WI38 (cell line): Measurements from ENCODE around the gene EGR2.

ENCODE experiments used
- H3K4me3 ChIP-seq: 2 replicates; pipeline ENCODE4 v1.5.1; 2011; ENCODE audit warnings: low read depth, mild to moderate bottlenecking, control low read depth, low read length
- TF ChIP-seq, protein P1 (sequence below): IDR thresholded peaks from 2 replicates; pipeline ENCODE4 v1.5.1; 2012; ENCODE audit warnings: low read depth, mild to moderate bottlenecking, control low read depth, low read length

Gene EGR2

DNA sequence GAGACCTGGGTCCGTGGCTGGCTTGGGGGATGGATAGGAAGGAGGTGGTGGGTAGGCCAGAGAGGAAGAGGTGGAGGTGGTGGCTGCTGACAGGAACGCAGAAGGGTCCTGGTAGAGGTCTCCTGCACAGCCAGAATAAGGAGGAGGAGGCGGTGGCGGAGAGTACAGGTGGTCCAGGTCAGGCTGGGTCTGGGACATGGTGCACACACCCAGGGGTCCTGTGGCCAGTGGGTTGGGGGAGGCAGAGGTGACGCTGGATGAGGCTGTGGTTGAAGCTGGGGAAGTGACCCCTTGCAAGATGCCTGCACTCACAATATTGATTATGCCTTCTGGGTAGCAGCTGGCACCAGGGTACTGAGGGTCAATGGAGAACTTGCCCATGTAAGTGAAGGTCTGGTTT is 2.2 kb downstream of the EGR2 start:
- TF ChIP-seq, protein P1, sequence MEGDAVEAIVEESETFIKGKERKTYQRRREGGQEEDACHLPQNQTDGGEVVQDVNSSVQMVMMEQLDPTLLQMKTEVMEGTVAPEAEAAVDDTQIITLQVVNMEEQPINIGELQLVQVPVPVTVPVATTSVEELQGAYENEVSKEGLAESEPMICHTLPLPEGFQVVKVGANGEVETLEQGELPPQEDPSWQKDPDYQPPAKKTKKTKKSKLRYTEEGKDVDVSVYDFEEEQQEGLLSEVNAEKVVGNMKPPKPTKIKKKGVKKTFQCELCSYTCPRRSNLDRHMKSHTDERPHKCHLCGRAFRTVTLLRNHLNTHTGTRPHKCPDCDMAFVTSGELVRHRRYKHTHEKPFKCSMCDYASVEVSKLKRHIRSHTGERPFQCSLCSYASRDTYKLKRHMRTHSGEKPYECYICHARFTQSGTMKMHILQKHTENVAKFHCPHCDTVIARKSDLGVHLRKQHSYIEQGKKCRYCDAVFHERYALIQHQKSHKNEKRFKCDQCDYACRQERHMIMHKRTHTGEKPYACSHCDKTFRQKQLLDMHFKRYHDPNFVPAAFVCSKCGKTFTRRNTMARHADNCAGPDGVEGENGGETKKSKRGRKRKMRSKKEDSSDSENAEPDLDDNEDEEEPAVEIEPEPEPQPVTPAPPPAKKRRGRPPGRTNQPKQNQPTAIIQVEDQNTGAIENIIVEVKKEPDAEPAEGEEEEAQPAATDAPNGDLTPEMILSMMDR: no peak
- no peak overlapping the region for H3K4me3 ChIP-seq

DNA sequence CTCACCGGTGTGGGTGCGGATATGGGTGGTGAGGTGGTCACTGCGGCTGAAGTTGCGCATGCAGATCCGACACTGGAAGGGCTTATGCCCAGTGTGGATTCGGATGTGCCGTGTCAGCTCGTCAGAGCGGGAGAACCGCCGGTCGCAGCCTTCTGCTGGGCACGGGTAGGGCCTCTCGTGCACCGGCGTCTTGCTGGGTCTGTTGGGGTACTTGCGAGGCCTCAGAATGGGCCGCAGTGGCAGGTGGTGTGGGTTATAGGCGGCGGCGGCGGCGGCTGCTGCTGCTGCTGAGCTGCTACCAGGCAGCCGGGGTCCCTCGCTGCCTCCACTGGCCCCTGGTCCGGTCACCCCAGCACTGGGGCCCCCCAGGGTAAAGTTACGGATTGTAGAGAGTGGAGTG is 2.7 kb downstream of the EGR2 start:
- no peak overlapping the region for H3K4me3 ChIP-seq
- TF ChIP-seq, protein P1: no peak

DNA sequence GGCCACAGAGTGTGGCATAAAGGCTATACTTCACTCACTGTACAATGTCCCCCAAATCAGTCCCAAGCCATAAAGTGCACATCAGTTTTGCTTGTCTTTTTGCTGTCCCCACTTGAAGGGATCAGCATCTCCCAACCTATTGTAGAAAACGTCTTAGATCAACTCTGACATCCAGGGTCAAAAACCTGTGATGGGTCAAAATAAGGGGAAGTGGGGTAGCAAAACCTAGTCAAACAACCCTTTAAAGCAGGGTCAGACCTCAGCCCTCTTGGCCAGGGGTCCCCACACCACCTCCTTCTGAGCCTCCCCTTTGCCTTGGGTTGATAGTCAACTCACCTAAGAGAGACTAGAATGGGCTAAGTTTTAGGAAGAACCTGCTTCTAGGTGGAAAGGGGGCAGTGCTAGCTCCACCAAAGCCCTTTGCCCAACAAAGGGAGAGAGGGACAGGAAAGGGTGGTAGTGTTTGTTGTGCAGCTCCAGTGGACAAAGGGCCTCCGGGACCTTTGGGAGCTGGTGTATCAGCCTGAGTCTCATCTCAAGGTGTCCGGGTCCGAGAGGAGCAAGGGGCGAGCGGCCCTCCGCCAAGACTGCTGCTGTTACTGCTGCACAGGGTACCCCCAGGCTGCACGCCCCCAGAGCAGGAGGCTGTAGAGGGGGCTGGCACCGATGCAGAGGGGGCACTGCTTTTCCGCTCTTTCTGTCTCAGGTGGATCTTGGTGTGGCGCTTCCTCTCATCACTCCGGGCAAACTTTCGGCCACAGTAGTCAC is 3.3 kb downstream of the EGR2 start:
- TF ChIP-seq, protein P1: no peak
- H3K4me3 ChIP-seq: no peak overlapping the region

DNA sequence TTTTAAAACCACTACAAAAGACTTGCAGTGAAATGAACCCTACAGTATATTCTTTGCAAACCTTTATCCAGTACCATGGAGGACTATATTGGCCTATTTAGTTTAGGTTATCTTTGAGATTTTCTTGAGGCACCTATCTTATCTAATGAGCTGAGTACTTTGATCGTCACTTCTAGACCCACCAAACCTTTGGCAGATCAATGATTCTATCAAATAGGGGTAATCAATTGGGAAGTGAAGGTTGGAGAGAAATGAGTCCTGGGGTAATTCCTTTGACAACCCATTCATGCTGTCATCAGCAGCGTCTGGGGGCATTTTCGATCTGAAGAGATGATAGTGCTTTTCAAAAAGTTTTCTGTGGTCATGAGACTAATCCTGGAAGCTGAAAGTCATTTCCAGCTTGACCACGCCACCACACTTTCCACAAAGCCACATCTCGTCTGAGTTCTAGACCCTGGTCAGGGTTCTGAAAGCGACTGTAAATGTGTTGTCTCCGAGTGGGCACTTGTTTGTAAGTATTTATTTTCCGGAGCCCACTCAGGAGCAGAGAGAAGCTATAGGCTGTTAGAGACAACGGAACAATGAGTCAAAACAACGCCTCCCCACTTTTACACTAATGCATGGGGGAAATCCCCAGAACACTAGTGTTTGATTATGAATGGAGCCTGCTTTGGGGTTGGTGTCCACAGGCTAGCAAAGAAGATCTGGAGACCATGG is 4.8 kb downstream of the EGR2 start:
- no peak overlapping the region for H3K4me3 ChIP-seq
- TF ChIP-seq, protein P1: no peak

DNA sequence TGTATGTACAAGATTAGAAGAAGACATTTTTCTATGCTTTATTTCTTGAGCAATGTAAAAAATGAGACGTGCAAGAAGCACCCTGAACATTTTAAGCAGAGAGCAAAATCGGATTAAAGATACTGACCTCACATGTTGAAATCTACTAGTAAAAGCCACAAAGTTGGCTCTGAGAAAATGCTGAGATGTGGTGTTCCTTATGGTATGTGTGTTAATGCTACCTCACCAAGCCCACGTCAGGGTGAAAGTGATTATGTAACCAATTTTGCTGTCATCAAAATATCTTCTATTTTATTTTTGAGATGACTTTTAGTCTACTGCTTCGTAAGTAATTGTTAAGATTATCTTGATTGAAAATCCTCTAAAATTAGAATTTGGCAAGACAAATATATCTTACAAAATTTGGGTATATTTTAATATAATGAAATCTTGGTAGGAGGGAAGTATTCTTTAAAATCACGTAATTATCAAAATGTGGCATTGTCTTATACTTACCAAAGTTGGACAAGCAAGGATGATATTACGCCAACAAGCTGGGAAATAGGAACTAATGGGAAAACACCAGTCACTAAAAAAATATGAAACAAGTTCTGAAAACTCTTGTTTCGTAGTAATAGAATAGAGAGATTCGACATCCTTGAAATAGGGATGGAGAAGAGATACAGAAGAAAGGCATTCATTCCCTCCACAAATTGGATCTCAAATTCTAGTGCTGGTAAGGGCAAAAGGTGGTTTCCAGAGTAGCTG is 5.8 kb downstream of the EGR2 start:
- TF ChIP-seq, protein P1: no peak
- no peak overlapping the region for H3K4me3 ChIP-seq

DNA sequence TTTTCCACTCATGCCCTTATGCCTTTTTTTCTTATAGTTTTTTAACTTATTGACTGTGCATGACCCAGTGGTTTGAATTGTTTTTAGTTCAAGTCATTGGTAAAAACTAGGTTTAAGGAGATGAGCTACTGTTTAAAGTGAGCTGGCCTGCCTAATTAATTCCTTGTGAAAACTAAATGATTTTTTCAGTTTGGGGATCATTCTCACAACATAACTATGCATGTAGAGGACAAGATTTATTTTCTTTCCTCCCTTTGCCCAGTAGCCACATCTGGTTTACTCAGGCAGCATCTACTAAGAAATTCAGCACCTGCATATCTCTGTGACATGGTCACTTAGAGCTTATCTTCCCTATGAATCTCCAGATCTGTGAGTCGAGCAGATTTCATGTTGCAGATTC is 9.9 kb downstream of the EGR2 start:
- TF ChIP-seq, protein P1: no peak
- H3K4me3 ChIP-seq: peak overlapping the region; percentile 79
